Lower leg skin (tissue), 3 donors: ENCODE measurements around the gene NMT2.

Source experiments
- CTCF ChIP-seq, 3 donors: fragments of 450-650 bp; IDR thresholded peaks; one replicate each; pipeline ENCODE4 v1.5.1; 2016; ENCODE audit warnings: antibody characterized with exemption in 3 of 3, mild to moderate bottlenecking in 3 of 3, moderate library complexity in 2 of 3
- POLR2A ChIP-seq, 2 donors: fragments of 450-650 bp; IDR thresholded peaks; one replicate each; pipeline ENCODE4 v1.6.1; 2016 to 2017; ENCODE audit warnings: antibody characterized with exemption in 2 of 2, mild to moderate bottlenecking in 1 of 2, moderate library complexity in 1 of 2

- TF ChIP-seq POLR2A (IDR thresholded peaks at IDR 0.05) (no peak), CTCF (IDR thresholded peaks at IDR 0.05) (no peak)
Observed at GRCh38 chr10:15120523-15120922, 48.0 kb downstream of the NMT2 start.
